HG03159 (cell line): ENCODE measurements around the gene SREBF2.
"Not testable (repeated sequence)": the region's sequence is repeated elsewhere in the genome, so short reads cannot be mapped to it uniquely, and the experiment has no call there.

Source experiments
- ATAC-seq: cut with Tn5 transposase; IDR thresholded peaks from one replicate; pipeline ENCODE4 v1.9.1; 2021; ENCODE audit warnings: mild to moderate bottlenecking, moderate library complexity; ENCODE audit not compliant: unreplicated experiment

Gene SREBF2

GRCh38 chr22:41841085-41841712 lies 8.3 kb downstream of the SREBF2 start:
- ATAC-seq, result no peak

- no peak for ATAC-seq
These were observed 10.4 kb downstream of the SREBF2 start for GRCh38 chr22:41842996-41843970.

DNA sequence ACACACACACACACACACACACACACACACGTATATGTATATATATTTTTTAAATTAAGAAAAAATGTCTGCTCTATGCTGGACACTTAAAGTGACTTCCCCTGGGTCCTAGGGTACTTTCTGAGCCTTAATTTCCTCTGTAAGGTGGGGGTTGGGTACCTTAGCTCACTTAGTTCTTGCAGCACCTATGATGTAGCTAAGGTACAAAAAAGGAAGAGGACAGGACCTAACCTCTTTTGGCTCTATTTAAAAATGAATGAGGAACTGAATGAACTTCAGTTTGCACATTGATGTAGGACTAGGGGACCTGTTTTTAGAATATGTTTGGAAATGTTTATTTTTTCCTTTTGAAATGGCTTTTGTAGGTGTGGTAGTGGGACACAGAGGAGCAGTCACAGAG lies 11.1 kb downstream of the SREBF2 start:
- ATAC-seq, result no peak

DNA sequence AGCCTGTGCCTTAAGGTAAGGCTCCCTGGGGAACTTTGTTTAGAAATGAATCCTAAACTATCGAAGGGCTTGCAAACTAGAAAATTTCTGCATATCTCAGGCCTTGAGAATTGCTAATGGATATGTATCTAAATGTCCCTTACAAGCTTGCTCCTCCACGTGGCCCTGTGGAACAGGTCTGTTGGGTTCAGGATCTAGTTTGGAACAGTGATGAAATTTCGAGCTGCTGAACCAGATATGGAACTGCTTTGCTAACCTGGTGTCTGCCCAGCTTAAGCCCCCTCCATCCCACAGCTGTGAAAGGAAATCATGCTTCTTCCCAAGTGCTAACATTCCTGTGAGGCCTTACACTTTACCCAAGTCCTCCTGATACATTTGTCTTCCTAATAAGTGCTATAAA lies 11.6 kb downstream of the SREBF2 start:
- ATAC-seq, result no peak

DNA sequence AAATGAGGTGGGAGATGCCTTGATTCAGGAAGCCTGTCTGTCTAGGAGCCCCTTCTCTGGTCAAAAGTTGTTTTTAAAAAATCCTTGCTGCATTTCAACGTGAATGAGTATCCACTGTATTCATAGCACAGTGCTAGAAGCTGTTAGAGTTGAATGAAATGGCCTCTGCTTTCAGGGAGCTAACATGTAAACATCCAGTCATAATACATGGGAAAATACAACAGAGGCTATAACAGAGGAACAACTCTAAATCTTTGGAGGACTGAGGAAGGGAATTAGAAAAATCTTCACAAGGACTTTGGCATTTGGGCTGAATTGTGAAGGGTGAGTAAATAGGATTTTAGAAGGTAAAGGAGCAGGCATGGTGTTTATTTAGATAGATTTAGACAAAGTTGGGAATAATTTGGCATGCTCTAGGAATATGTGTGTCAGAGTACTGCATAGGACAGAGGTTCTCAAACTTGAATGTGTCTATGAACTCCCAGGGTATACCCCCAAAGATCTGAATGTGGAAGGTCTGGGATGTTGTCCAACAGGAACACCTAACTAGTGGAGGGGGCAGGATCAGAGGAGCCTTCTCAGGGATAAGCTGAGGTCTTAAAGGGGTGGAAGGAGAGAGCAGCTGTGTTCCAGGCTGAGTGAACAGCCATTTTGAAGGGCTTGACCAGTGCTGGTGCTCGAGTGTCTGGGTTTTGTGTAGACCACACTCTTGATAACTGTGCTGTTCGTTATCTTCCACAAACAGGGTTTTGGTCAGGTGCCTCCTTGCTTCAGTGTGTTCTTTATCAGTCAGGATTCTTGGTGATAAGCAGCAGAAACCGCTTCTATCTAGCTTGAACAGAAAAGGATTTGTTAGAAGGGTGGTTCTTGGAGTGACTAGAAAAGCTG lies 12.7 kb downstream of the SREBF2 start:
- ATAC-seq, result no peak

DNA sequence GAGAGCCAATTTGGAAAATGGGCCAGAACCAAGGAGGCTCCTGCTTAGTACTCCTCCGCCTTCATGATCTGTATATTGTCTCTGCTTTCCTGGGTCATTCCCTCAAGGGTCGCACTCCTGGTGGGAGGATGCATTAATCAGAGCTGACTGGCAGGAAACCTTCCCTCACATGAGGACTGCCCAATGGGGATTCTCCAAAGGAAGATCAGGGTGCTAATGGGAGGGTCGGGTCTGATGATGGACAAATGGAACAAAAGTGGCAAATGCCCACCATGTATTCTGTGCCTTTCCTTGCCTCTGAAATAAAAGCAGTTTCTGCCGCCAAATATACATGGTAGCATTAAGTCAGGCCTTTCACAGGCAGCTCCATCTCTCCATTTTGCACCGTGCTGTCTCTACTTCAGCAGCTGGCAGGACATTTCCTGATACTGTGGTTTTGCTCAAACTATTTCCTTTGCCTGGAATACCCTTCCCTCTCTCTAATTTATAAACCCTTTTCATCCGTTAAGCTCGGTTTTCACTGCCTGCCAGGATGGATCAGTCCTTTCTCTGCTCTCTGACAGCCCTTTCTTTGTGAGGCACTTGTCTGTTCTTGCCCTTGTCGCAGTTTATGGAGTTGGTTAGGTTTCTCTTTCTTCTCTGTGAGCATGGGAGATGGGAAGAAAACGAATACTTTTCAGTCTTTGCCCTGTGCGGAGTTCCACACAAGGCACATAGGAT lies 13.5 kb downstream of the SREBF2 start:
- no peak for ATAC-seq

GRCh38 chr22:41847300-41847699 lies 14.4 kb downstream of the SREBF2 start:
- no peak for ATAC-seq

GRCh38 chr22:41848468-41848867 lies 15.6 kb downstream of the SREBF2 start:
- no peak for ATAC-seq

GRCh38 chr22:41856469-41856868 lies 23.6 kb downstream of the SREBF2 start:
- no peak for ATAC-seq

DNA sequence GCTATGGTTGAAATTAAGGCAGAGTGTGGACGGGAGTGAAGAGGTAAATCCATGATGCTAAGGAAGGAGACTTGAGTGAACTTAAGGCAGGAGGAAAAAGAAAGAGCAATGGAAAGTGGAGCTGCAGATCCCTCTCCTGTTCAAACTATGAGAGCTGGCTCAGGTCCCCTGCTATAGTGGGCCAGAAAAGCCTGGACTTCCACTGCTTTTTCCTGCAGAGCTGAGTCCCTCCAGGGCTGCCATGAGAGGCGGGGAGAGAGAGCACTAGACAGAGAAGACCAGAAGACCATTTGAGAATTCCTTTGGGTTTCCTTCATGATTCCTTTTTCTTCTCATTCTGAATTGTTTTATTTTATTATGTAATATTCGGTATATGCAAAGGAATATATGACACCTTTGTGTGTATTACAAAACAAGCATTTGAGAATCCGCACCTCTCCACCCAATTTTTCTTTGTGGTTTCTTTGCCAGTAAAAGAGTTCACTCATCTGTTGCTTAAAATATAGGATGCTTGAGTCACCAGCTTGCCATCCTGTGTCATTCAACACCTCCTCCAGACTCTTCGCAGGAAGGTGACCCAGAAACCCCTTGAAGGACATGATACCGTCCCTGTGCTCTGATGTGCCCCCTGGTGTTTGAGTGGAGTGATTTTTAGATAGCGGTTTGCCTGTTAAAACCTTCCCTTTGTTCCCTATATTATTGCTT lies 24.4 kb downstream of the SREBF2 start:
- ATAC-seq, result peak; percentile 43

DNA sequence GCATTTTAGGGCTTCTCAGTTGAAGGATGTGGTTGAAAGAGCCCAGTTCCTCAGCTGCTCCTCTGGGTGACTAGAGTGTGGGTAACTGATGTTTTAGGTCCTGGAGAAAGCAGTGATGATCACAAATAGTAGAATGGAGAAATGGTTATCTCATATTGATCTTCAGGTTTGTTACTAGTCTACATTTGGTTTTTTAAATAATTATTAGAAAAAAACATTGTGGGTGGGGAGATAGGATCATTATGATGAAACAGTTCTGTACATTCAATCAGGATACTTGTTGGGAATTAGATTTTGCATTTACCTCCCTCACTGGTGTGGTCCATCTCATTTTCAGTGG lies 24.9 kb downstream of the SREBF2 start:
- no peak for ATAC-seq

DNA sequence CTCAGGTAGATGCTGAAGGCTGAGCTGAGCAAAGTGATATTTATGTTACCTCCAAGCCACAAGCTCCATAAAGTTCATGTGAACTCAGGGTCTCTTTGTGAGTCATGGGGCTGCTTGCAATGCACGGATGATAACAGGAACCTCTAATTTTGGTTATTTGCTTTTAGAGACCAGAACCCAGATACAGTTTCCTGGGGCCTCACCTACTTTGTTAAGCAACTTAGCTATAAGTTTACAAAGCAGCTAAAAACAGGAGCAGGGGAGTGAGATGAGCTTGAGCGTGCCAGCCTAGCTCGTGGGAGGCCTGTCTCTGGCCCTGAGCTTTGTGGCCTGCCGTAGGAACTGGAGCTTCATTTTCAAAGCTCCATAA lies 29.2 kb downstream of the SREBF2 start:
- ATAC-seq, result no peak

DNA sequence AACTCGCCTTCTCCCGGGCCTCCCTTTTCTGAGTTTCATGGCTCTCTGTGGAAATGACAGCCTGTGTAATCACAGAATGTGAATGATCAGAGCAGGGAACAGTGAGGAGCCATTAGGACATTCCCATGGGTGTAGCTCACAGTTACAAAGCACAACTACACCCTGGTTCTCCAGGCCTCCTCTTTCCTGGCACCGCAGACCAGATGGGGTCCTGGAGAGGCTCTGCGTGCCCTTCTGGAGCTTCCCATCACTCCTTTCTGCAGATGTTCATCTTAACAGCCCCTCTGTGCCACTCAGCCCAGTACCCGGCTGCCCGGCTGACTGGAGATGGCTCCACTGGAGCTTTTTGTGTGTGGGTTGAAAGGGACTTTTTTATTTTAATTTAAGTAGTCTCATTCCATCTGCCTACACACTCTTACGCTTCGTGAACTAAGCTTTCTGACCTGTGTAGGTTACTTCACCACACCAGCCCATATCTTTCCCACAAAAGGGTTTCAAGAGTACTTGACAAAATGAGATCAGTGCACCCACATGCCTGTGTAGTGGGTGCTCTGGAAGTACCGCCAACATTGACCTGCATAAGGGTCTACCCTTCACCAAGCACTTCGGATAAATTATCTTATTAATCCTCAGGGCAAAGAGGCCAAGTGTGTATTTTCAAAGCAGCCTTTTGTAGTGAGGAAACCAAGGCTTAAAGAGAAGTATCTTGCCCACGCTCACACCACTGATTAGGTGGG lies 29.8 kb downstream of the SREBF2 start:
- ATAC-seq, result no peak

DNA sequence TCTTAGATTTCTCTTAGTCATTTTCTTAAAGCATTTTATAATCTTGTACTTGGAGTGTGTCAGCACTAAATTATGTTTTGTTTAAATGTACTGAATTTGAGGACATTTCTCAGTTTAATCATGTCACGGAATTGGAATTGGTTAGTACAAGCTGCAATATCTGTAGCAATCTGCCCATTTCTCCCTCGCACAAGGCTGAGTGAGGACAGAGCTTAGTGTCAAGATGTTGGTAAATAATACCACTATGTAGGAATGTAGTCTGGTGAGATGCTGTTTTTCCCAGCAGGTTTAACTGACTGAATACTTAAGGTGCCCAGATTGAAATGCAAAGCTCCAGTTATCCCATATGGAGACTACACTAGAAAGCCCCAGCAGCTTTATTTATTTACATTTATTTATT lies 30.6 kb downstream of the SREBF2 start:
- ATAC-seq, result no peak

DNA sequence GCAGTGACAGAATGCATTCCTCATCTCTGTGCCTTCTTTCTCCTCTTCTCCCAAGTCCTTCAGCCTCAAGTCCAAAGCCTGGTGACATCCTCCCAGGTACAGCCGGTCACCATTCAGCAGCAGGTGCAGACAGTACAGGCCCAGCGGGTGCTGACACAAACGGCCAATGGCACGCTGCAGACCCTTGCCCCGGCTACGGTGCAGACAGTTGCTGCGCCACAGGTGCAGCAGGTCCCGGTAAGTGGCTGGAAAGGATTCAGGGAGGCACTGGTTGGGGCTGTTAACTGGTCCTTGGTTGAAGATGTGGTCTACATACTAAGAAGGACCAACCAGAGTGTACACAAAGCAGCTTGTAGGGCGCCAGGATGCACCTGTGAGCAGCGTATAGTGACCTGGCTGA lies 35.7 kb downstream of the SREBF2 start:
- ATAC-seq, result no peak

- not testable (repeated sequence) for ATAC-seq
These were observed 37.2 kb downstream of the SREBF2 start for GRCh38 chr22:41870081-41870480.

GRCh38 chr22:41870786-41871185 lies 37.9 kb downstream of the SREBF2 start:
- ATAC-seq, result no peak

- ATAC-seq, result no peak
These were observed 40.5 kb downstream of the SREBF2 start for GRCh38 chr22:41873391-41873790.

DNA sequence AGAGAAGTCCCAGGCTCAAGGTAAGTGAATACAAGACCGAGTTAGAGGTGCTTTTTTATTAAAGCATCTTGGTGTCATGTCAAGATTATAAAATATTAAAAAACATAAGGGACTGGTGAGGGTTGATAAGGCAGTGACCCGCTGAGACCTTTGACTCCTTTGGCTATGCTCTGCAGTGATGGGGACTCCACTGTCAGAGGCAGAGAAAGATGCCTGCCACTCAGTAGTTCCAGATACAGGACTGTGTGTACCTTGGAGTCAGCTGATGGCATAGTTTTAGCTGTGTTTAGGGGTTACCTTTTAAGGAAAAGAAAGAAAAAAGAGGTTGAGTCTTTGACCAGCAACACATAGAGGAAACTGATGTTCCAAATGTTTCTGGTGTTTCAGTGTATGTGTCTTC lies 41.2 kb downstream of the SREBF2 start:
- ATAC-seq, result no peak
